GM19452 (cell line): ENCODE data around the gene GLT8D2.

ENCODE experiments used
- ATAC-seq: cut with Tn5 transposase; IDR thresholded peaks from one replicate; pipeline ENCODE4 v1.9.1; 2021; ENCODE audit not compliant: unreplicated experiment

GLT8D2 gene

DNA sequence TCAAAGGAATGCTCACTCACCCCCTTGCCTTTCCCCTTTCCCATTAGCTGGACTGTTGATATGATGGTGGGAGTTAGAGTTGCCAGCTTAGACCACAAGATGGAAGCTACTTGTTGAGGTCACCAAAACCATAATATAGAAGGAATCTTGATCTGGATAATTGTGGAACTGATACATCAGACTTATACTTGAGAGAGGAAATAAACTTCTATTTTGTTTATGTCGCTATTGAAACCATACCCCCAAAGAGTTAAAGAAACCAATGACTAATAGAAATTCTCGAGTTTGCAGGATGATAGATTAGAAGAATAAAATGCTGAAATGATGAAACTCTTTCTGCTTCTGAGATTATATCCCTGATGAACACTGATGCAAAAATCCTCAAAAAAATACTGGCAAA is 46.4 kb downstream of the GLT8D2 start:
- ATAC-seq, result no peak

- ATAC-seq, result no peak
Observed at GRCh38 chr12:104002686-104003085, 47.3 kb downstream of the GLT8D2 start.

DNA sequence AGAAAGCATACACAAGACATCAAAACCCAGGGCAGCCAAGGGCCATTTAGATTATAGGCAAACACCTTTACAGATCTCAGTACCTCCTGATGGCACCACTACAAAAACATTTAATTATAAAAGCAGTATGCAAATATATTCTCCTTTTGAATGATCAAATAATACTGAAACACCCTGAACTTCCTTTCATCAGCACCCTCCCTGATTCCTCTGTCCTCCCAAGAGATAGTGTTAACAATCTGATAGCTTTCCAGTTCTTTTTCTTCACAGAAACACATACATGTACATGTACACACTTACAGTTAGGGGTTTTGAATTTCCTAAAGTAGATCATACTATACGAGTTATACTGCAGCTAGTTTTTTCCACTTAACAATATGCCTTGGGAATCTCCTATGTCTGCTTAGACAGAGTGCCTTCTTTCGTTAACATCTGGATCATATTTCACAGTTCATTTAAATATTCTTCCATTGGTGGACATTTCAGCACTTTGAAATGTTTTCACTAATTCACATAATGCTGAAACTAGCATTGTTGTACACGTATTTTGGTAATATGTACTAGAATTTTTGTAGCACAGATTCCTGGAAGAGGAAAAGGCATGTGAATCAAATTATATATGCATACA is 49.1 kb downstream of the GLT8D2 start:
- no peak for ATAC-seq

GRCh38 chr12:103998976-103999375 is 51.0 kb downstream of the GLT8D2 start:
- ATAC-seq, result no peak

- ATAC-seq, result no peak
Observed at GRCh38 chr12:103997286-103997900, 52.6 kb downstream of the GLT8D2 start.

GRCh38 chr12:103996595-103996994 is 53.4 kb downstream of the GLT8D2 start:
- ATAC-seq, result no peak

- ATAC-seq, result no peak
Observed at GRCh38 chr12:103994235-103994634, 55.8 kb downstream of the GLT8D2 start.

DNA sequence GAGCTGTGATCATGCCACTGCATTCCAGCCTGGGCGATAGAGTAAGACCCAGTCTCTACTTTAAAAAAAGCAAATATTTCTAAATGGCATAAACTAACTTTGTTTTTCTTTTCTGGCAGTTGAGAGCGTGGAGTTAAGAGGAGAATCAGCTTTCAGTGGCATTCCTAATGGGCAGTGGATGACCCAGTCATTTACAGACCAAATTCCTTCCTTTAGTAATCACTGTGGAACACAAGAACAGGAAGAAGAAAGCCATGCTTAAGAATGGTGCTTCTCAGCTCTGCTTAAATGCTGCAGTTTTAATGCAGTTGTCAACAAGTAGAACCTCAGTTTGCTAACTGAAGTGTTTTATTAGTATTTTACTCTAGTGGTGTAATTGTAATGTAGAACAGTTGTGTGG is 63.2 kb downstream of the GLT8D2 start:
- ATAC-seq, result no peak

DNA sequence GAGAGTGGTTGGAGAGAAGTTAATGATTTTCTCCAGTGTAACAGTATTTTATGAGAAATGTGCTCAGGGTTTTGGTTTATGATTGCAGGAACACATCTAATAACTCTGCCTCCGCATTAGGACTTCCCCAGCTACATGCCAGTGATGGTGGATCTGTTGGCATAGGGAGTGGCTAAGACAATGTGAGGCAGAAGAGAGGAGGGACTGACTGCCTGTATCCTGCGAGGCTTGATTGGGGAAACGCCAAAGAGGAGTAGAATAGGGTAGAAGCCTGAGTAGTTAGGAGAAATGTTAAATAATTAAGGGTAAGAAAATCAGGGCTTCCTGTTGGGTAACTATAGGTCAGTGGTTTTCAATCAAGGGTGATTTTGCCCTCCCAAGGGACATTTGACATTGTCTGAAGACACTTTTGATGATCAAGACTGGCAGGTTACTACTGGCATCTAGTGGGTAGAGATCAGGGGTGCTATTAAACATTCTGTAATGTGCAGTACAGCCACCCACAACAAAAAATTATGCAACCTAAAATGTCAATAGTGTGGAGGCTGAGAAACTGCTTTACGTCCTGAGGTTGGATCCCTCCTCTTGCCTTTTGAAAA is 71.5 kb downstream of the GLT8D2 start:
- no peak for ATAC-seq

DNA sequence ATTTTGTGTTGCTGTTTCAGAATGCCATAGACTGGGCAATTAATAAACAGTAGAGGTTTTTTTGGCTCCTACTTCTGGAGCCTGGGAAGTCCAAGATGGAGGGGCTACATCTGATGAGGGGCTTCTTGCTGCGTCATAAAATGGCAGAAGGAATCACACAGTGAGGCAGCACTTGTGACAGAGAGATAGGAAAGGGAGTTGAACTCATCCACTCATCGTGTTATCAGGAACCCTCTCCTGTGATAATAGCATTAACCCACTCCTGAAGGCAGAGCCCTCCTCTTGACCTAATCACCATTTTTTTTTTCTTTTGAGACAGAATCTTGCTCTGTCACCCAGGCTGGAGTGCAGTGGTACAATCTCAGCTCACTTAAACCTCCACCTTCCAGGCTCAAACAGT is 74.6 kb downstream of the GLT8D2 start:
- no peak for ATAC-seq

DNA sequence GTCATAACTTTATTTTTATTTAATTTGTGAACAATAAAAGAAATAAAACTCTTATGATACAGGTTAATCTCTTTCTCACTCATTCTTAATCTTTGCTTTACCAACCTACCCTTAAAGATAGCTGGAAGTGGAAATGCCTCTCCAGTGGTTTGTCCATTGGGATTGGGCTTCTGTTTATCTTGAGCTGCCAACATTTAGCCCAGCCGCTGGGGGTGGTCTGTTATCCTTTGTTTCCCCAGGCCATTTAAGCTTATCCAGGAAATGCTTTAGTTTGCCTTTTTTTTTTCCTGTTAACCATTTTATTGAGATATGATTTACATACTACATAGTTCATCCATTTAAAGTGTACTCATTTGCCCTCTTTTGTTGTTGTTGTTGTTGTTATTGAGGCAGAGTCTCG is 76.1 kb downstream of the GLT8D2 start:
- ATAC-seq, result no peak

DNA sequence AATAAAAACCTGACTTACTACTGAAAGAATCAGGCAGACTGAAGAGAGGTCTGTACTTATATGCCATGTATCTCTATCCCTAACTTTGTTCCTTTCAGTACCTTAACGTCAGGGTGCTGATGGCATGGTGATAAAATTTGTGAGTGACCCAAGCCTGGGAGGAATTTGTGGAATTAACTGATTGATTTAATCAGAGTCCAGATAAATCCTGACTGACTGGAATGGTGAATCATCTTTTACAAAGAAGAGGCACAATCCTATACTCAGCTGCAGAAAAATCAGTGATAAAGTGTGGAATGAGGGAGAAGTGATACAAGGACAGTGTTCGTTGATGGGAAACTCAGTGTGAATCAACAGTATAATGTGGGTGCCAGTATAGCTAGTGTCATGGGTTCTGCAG is 80.6 kb downstream of the GLT8D2 start:
- no peak for ATAC-seq

- no peak for ATAC-seq
Observed at GRCh38 chr12:103966736-103967135, 83.3 kb downstream of the GLT8D2 start.

- peak; percentile 90 for ATAC-seq
Observed at GRCh38 chr12:103965590-103966504, 84.1 kb downstream of the GLT8D2 start, which contains the start of gene TDG. TSS of gene TDG (plus strand) at chr12:103965872. CDS start at chr12:103966038, 166 bp downstream.

DNA sequence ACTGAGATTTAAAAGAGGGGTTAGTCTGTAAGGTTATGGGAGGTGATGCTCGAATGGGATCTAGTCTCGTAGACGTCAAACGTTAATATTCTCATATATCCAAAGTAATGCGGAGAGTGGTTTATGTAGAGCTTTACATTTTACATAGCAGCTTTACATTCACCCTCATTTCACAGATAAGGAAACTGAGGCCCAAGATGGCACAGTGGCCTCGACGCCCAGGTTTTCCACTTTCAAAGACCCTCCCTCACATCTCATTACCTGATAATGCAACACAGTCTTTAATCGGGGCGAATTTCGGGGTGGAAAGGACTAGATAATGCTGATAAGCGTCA is 84.8 kb downstream of the GLT8D2 start:
- ATAC-seq, result no peak

DNA sequence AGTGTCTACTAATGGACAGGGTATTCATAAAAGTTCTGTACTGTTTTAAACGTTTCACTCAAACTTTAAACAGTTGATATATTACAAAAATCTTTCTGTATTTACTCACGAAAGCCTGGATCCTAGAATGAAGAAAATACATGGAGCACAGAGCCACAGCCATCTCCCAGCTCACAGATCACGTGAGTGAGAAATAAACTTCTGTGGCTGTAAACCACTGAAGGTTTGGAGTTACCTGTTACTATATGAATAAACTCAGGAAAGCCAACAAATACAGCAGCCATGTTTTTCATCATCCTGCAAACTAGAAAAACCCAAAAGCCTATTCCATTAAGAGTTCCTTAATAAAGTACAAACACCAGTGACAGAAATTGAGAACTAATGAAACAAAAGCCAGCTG is 85.2 kb downstream of the GLT8D2 start:
- ATAC-seq, result no peak

DNA sequence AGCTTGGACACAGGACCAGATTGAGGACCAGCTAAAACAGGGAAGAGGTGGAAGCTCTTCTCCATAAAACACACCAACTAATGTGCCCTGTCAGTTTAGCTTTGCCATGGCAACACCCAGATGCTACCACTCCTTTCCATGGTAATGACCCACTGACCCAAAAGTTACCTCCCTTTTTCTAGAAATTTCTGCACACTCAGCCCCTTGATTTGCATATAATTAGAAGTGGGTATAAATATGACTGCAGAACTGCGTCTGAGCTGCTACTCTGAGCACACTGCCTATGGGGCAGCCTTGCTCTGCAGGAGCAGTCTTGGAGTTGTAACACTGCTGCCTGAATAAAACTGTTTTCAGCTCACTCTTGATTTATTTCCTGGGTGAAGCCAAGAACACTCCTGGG is 87.5 kb downstream of the GLT8D2 start:
- no peak for ATAC-seq

- ATAC-seq, result no peak
Observed at GRCh38 chr12:103960616-103961227, 89.3 kb downstream of the GLT8D2 start.

GRCh38 chr12:103958621-103959020 is 91.4 kb downstream of the GLT8D2 start:
- no peak for ATAC-seq

- no peak for ATAC-seq
Observed at GRCh38 chr12:103957865-103958388, 92.1 kb downstream of the GLT8D2 start.

- ATAC-seq, result peak; percentile 19
Observed at GRCh38 chr12:103956509-103957027, 93.4 kb downstream of the GLT8D2 start.
